Islet precursor cell (in vitro differentiated cells): Measurements from ENCODE around the gene RAB11FIP2.

ENCODE experiments used
- DNase-seq: peaks from one replicate; pipeline ENCODE4 v3.0.0-alpha.2; 2018

The RAB11FIP2 gene

GRCh38 chr10:118032564-118032963, 14.2 kb downstream of the RAB11FIP2 start:
- DNase-seq, result no peak

GRCh38 chr10:118031351-118032075, 15.2 kb downstream of the RAB11FIP2 start:
- DNase-seq, result no peak

GRCh38 chr10:118028619-118029018, 18.1 kb downstream of the RAB11FIP2 start:
- DNase-seq, result no peak

- peak; percentile 59 for DNase-seq
These were observed 19.3 kb downstream of the RAB11FIP2 start for GRCh38 chr10:118027397-118027796.

DNA sequence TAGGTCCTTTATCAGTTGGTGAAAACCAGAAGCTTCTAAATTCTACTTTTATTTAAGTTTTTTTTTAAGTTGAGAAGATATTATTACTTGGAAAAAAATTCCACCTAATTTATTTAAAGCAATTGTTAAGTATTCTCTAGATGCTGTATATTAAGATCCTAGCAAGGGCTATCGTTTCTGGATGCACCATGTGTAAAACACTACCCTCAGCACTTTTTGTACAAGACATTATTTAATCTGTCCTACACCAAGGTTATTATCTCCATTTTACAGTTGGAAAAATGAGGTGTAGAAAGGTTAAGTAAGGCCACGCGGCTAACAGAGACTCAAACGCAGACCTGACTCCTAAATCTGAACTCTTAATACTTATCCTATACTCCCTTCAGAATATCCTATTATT, 19.8 kb downstream of the RAB11FIP2 start:
- DNase-seq, result no peak

- DNase-seq, result no peak
These were observed 26.4 kb downstream of the RAB11FIP2 start for GRCh38 chr10:118020365-118020764.

DNA sequence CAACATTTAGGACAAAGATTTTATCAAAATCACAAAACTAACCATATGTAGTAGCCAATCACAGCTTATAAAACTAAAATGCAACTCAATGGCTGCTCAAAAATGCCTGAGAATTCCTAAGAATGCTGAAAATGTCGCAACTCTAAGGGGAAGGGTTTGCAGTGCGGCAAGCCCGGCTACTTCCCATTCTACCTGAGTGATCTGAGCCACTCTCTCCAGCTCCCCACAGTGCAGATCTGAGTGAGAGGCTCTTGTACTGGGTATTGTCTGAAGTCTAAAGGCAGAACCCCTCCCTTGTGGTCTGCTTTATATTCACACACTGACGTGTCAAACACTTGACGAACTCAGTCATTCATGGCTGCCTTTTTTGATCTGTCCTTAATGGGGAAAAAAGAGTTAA, 28.9 kb downstream of the RAB11FIP2 start:
- DNase-seq, result peak; percentile 82

GRCh38 chr10:118017071-118017740, 29.5 kb downstream of the RAB11FIP2 start:
- DNase-seq, result no peak

- DNase-seq, result no peak
These were observed 33.7 kb downstream of the RAB11FIP2 start for GRCh38 chr10:118012952-118013525.

DNA sequence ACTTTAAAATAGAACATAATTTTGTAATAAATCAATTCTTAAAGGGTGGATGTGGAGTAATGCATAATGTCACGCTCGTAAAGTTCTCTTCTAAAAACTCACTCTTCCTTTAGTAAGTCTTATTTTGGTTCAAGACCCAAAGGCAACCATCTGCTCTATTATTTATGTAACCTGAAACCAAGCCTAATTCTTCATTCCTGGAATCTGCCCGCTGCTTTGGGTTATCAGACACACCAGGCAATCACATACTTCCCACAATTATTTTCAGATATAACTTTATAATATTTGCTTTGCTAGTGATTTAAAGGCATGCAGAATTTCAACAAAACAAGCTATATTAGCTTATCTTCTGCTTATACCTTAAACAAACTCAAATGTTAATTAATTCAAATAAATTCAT, 39.0 kb downstream of the RAB11FIP2 start:
- no peak for DNase-seq

DNA sequence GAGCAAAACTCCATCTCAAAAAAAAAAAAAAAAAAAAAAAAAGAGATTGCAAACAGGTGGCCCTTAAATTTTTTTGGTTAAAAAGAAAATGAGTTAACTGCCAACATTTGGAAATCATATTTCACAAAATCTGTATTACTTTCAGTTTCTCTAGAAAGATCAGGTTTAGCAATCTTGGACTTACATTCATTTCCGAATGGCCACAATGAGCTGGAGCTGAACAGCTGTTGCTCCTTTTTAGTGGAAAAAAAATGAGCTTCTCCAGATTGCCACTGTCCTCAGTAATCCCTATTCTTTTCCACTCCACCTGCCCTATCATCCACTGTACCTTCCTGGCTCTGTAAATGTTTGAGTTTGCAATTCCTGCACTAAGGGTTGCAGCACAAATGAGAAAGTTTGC, 43.6 kb downstream of the RAB11FIP2 start:
- DNase-seq, result no peak

GRCh38 chr10:118002581-118002980, 44.2 kb downstream of the RAB11FIP2 start:
- no peak for DNase-seq

DNA sequence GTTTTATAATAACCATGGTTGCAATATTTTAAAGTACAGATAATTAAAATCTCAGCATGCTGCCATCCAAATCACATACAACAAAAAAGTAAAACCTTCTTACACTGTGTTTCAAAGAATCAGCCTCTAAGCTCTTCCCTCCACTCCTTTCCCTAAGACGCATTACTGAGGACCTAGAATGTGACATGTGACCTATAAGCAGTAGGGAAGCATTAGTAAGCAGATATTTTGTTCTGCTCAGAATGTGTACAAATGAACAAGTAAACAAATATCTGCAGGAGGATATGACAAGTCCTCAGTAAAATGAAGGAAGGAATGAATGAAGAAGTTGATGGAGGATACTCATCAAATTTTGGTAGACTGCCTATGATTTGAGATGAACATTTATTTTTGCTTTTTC, 49.1 kb downstream of the RAB11FIP2 start:
- no peak for DNase-seq

DNA sequence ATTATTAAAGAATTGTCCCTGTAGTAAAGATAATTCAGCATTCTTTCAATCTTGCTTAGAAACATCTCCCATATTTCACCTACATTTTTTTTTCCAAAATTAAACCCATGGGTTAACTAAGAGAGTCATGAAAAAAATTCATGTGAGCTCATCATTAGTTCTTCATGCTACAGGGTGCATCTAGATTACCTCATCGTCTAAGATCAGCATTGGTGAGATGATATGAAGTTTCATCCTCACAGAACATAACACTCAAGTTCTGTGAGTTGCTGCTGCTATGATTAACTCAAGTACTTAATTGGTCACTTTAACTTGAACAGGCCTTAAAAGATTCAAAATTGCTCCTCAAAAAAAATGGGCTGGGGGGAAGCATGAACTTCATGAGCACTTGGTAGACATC, 50.0 kb downstream of the RAB11FIP2 start:
- no peak for DNase-seq

DNA sequence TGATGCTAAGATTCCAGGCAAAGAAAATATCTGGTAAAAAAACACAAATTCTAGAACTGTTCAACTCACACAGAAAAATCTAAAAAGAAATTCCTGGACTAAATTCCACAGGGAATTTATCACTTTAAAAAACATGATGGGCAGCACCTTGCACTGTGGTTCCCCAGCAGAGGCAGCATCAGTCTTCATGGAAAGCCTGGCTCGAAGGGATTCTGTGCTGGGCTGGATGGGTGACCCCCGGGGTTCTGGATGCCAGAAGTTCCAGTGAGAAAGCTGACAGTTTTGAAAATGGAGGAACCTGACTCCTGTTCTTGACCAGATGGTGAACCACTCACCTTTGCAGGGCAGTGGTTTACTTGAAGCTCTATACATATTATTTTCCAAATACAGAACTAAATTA, 52.0 kb downstream of the RAB11FIP2 start:
- no peak for DNase-seq

DNA sequence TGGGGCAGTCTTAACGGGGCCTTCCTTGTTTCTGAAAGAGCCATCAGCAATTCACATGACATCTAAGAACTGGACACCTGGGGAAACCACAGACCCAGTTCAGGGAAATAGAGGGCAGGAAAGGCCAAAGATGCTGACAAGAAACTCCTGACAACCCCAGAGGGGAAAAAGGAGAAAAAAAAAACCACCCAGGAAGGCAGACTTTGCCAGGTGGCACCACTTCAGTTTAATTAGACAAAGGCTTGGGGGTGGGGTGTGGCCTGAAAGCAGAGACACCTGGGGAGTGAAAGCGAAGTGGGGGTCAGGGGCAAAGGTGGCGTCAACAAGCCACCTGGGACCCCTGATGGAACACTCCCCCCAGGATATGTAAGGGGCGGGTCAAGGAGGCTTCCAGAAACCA, 53.6 kb downstream of the RAB11FIP2 start:
- no peak for DNase-seq

- DNase-seq, result no peak
These were observed 55.0 kb downstream of the RAB11FIP2 start for GRCh38 chr10:117991701-117992100.

DNA sequence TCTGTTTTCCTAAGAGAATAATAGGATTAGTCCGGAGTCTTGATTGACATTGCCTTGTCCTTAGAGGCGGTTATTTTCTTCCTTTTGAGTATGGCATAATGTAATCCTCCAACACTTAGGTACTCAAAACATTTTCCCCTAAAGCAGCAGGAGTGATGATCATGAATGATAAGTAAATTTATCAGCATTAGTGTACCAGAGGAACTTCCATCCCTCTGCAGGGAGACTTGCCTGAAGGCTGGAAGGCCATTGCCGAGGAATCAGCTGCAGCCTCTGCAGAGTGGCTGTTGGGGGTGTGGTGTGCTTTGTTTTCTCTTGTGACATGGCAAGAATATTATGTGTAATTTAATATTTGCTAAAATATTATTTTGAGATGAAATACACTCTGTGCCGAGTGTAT, 56.8 kb downstream of the RAB11FIP2 start:
- no peak for DNase-seq

DNA sequence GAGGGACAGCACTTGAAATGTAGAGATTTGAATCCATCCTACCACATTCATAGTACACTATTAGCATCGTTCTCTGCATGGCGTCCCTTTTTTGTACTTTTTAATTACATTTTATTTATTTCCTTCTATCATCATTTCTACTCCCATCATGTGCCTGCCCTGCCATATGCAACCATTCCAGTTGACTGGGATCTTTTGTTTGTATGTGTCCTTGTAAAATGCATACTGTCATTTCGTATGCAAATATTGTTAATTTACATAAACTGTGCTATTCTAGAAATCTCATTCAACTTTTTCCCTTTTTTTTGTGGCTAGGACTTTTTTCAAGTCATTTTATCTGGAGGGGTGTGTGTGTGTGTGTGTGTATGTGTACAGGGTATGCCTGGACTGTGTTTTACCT, 57.9 kb downstream of the RAB11FIP2 start:
- DNase-seq, result no peak

GRCh38 chr10:117987244-117987909, 59.4 kb downstream of the RAB11FIP2 start:
- DNase-seq, result no peak

DNA sequence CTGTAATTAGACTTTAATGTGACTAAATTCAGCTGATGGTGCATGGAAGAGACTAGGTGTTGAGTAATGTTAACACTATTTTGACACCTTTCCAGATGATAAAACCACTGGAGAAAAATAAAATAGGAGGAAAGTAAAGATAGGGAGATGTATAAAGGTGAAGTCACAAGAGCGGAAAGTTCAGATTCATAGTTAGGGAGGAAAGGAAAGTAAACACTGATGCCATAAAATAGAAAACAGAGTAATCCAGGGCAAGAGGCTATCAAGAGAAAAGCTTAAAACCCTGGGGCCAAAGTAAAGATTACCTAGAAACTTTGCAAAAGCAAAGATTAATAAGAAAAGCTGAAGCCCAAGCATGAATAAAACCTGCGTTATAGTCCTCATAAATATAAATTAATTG, 62.8 kb downstream of the RAB11FIP2 start:
- DNase-seq, result no peak

GRCh38 chr10:117980755-117981702, 65.7 kb downstream of the RAB11FIP2 start:
- DNase-seq, result no peak

GRCh38 chr10:117980216-117980615, 66.5 kb downstream of the RAB11FIP2 start:
- DNase-seq, result no peak
